ENCODE results near the gene SMG6. TPM values are rescaled to one million over a fixed set of nuclear protein-coding genes. Genes with fewer than 3 reads are reported as not detected.

Gene SMG6
- total RNA-seq: 10 to 100 TPM; 33.2 to 82.9 TPM

GRCh38 chr17:2303204-2304188, at the start of gene SMG6, which contains the start of gene SRR:
SMG6 (minus strand) TSS chr17:2303785; CDS start chr17:2303720, 65 bp downstream.
SRR (plus strand) TSS chr17:2303950; CDS start chr17:2315561, 11,611 bp downstream.
- peak; percentile 60 for DNase-seq (ENCODE audit: low spot score)
- peak within 1 kb of the TSS; percentile 99 for H3K4me3 ChIP-seq
- no peaks in the 10 kb centered on the region for H3K9me3 ChIP-seq
- peak within 1 kb of the TSS; percentile 86 to 88 for H3K27ac ChIP-seq
- no peaks in the 10 kb centered on the region for H3K27me3 ChIP-seq (replicated peaks; ENCODE audit: insufficient read depth)
- H3K36me3 ChIP-seq: peaks cover 7% of the 10 kb centered on the region
- ATAC-seq (ENCODE audit: insufficient number of reproducible peaks, low FRiP score, low read depth): peak; percentile 95
- peaks cover 7 to 27% of the 10 kb centered on the region in 2 donors for H3K4me1 ChIP-seq (ENCODE audit: control insufficient read depth in 1 of 2, low read depth in 2 of 2)
- no peak for TF ChIP-seq CTCF (IDR thresholded peaks at IDR 0.05)

DNA sequence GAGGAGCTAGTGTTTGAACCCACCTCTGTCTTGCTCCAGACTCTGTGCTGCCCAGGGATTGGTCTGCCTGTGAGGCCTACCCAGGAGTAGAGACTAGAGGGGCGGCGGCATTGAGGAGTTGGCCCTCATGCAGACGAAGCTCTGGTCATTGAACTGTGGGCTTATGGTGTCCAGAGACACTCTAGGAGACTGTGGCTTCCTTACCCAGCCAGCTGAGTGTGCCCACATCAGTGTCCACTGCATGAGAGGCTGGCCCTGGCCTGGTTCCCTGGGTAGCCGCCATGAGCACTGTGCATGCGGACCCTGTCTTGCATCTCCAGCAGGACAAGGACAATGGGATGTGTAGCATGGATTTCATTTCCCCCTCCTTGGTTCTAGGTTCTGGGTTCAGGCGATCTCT, 47.7 kb upstream of the SMG6 start:
- DNase-seq (ENCODE audit: low spot score) (no peak), ATAC-seq (ENCODE audit: insufficient number of reproducible peaks, low FRiP score, low read depth) (no peak)
- Histone ChIP-seq H3K4me1 (ENCODE audit: control insufficient read depth in 1 of 2, low read depth in 2 of 2) (no peaks in the 10 kb centered on the region), H3K4me3 (no peak overlapping the region), H3K36me3 (no peaks in the 10 kb centered on the region), H3K27ac (no peak overlapping the region), H3K9me3 (no peaks in the 10 kb centered on the region), H3K27me3 (replicated peaks; ENCODE audit: insufficient read depth) (no peaks in the 10 kb centered on the region)
- TF ChIP-seq CTCF (IDR thresholded peaks at IDR 0.05): no peak

GRCh38 chr17:2347805-2348685, 44.5 kb upstream of the SMG6 start:
- H3K9me3 ChIP-seq: no peaks in the 10 kb centered on the region
- no peak for TF ChIP-seq CTCF (IDR thresholded peaks at IDR 0.05)
- H3K4me3 ChIP-seq: no peak overlapping the region
- H3K27ac ChIP-seq: no peak overlapping the region
- DNase-seq (ENCODE audit: low spot score) (no peak), ATAC-seq (ENCODE audit: insufficient number of reproducible peaks, low FRiP score, low read depth) (no peak)
- H3K4me1 ChIP-seq (ENCODE audit: control insufficient read depth in 1 of 2, low read depth in 2 of 2): no peaks in the 10 kb centered on the region
- no peaks in the 10 kb centered on the region for H3K36me3 ChIP-seq
- H3K27me3 ChIP-seq (replicated peaks; ENCODE audit: insufficient read depth): no peaks in the 10 kb centered on the region

- no peak for ATAC-seq (ENCODE audit: insufficient number of reproducible peaks, low FRiP score, low read depth)
- no peak overlapping the region for H3K4me3 ChIP-seq
- H3K27ac ChIP-seq: no peak overlapping the region
- TF ChIP-seq CTCF (IDR thresholded peaks at IDR 0.05): no peak
- H3K4me1 ChIP-seq (ENCODE audit: control insufficient read depth in 1 of 2, low read depth in 2 of 2): no peaks in the 10 kb centered on the region
- no peaks in the 10 kb centered on the region for H3K36me3 ChIP-seq
- H3K9me3 ChIP-seq: no peaks in the 10 kb centered on the region
- no peak for DNase-seq (ENCODE audit: low spot score)
- H3K27me3 ChIP-seq (replicated peaks; ENCODE audit: insufficient read depth): no peaks in the 10 kb centered on the region
Observed at GRCh38 chr17:2346475-2346874, 42.9 kb upstream of the SMG6 start.

GRCh38 chr17:2344528-2344927, 40.9 kb upstream of the SMG6 start:
- H3K36me3 ChIP-seq: no peaks in the 10 kb centered on the region
- no peak overlapping the region for H3K27ac ChIP-seq
- H3K4me1 ChIP-seq (ENCODE audit: control insufficient read depth in 1 of 2, low read depth in 2 of 2): no peaks in the 10 kb centered on the region
- ATAC-seq (ENCODE audit: insufficient number of reproducible peaks, low FRiP score, low read depth) (no peak), DNase-seq (ENCODE audit: low spot score) (no peak)
- no peaks in the 10 kb centered on the region for H3K27me3 ChIP-seq (replicated peaks; ENCODE audit: insufficient read depth)
- H3K4me3 ChIP-seq: no peak overlapping the region
- H3K9me3 ChIP-seq: no peaks in the 10 kb centered on the region
- no peak for TF ChIP-seq CTCF (IDR thresholded peaks at IDR 0.05)

All from thoracic aorta (tissue), 2 donors.